WTC11 (cell line): Measurements from ENCODE around the gene KRT27. TPM values are rescaled to one million over a fixed set of nuclear protein-coding genes. Genes with fewer than 3 reads are reported as not detected.

Source experiments
- ATAC-seq: fragments of 200-7000 bp; cut with Tn5 transposase; 2 replicates; pipeline ENCODE4 v1.10.0; 2021; ENCODE audit warnings: mild to moderate bottlenecking, moderate library complexity
- CTCF ChIA-PET: fragments of 300-600 bp; sonication (Branson Sonifier 250); formaldehyde crosslinking; loops from one replicate; lab custom pipeline; 2021; ENCODE audit warnings: antibody characterized with exemption; lab: Charles Lee
- POLR2A ChIA-PET: fragments of 350-600 bp; sonication (Branson Sonifier 250); formaldehyde crosslinking; loops from one replicate; lab custom pipeline; 2021; ENCODE audit warnings: antibody characterized with exemption; lab: Charles Lee
- DNase-seq: peaks from one replicate; pipeline ENCODE4 v3.0.0; 2021; ENCODE audit warnings: low spot score
- H3K27ac Mint-ChIP-seq: 2 replicates; pipeline ENCODE4 v1.8.0; 2021; ENCODE audit warnings: mixed read lengths
- H3K27me3 Mint-ChIP-seq: 2 replicates; pipeline ENCODE4 v1.8.0; 2021; ENCODE audit warnings: low read depth, mild to moderate bottlenecking, moderate library complexity, mixed read lengths
- H3K36me3 Mint-ChIP-seq: 2 replicates; pipeline ENCODE4 v1.8.0; 2021; ENCODE audit warnings: mixed read lengths
- H3K4me1 Mint-ChIP-seq: 2 replicates; pipeline ENCODE4 v1.8.0; 2022; ENCODE audit warnings: mixed read lengths
- H3K4me3 Mint-ChIP-seq: 2 replicates; pipeline ENCODE4 v1.8.0; 2021; ENCODE audit warnings: mild to moderate bottlenecking, moderate library complexity, mixed read lengths
- H3K9me3 Mint-ChIP-seq: 2 replicates; pipeline ENCODE4 v1.8.0; 2021; ENCODE audit warnings: mixed read lengths
- ELF4 ChIP-seq: sonication (generic); formaldehyde crosslinking; IDR thresholded peaks from 2 replicates; pipeline ENCODE4 v1.8.1; 2022; ENCODE audit warnings: low read depth, mild to moderate bottlenecking, moderate library complexity, missing genetic modification reagents
- EMX1 ChIP-seq: fragments of 250-450 bp; sonication (Bioruptor Pico); IDR thresholded peaks from 2 replicates; pipeline ENCODE4 v1.8.0; 2021; ENCODE audit warnings: mild to moderate bottlenecking
- GRHL2 ChIP-seq: fragments of 250-450 bp; sonication (Bioruptor Pico); IDR thresholded peaks from 2 replicates; pipeline ENCODE4 v1.8.0; 2022; ENCODE audit warnings: mild to moderate bottlenecking, moderate library complexity; ENCODE audit not compliant: insufficient replicate concordance, severe bottlenecking
- IRF2 ChIP-seq: sonication (generic); formaldehyde crosslinking; IDR thresholded peaks from 2 replicates; pipeline ENCODE4 v1.8.0; 2022; ENCODE audit warnings: low read depth, missing genetic modification reagents, borderline replicate concordance
- MXD4 ChIP-seq: fragments of 250-450 bp; sonication (Bioruptor Pico); IDR thresholded peaks from 2 replicates; pipeline ENCODE4 v1.8.0; 2021; ENCODE audit warnings: mild to moderate bottlenecking, moderate library complexity, borderline replicate concordance
- NFATC4 ChIP-seq: fragments of 250-450 bp; sonication (Bioruptor Pico); IDR thresholded peaks from 2 replicates; pipeline ENCODE4 v1.9.0; 2021; ENCODE audit warnings: mild to moderate bottlenecking
- RORB ChIP-seq: fragments of 250-450 bp; sonication (Bioruptor Pico); IDR thresholded peaks from 2 replicates; pipeline ENCODE4 v1.9.0; 2021; ENCODE audit warnings: mild to moderate bottlenecking
- SMAD4 ChIP-seq: sonication (generic); formaldehyde crosslinking; IDR thresholded peaks from 2 replicates; pipeline ENCODE4 v1.8.0; 2022; ENCODE audit warnings: mild to moderate bottlenecking, missing genetic modification reagents
- TEAD1 ChIP-seq: sonication (generic); formaldehyde crosslinking; IDR thresholded peaks from 2 replicates; pipeline ENCODE4 v1.8.0; 2022; ENCODE audit warnings: mild to moderate bottlenecking, missing genetic modification reagents
- ZNF121 ChIP-seq: sonication (generic); formaldehyde crosslinking; IDR thresholded peaks from 2 replicates; pipeline ENCODE4 v1.8.0; 2023; ENCODE audit warnings: missing genetic modification reagents
- ZNF138 ChIP-seq: sonication (generic); formaldehyde crosslinking; conservative IDR thresholded peaks from 2 replicates; pipeline ENCODE4 v1.8.1; 2022; ENCODE audit warnings: mild to moderate bottlenecking, moderate library complexity, missing genetic modification reagents
- ZNF317 ChIP-seq: sonication (generic); formaldehyde crosslinking; IDR thresholded peaks from 2 replicates; pipeline ENCODE4 v1.8.1; 2023; ENCODE audit warnings: low read depth, mild to moderate bottlenecking, moderate library complexity, missing genetic modification reagents, borderline replicate concordance
- ZNF425 ChIP-seq: fragments of 250-450 bp; sonication (Bioruptor Pico); conservative IDR thresholded peaks from 2 replicates; pipeline ENCODE4 v1.9.0; 2021; ENCODE audit warnings: mild to moderate bottlenecking
- ZNF671 ChIP-seq: fragments of 250-450 bp; sonication (Bioruptor Pico); IDR thresholded peaks from 2 replicates; pipeline ENCODE4 v1.8.0; 2021; ENCODE audit warnings: mild to moderate bottlenecking
- total RNA-seq: library from RNA; stranded (reverse); gene quantifications from 3 replicates; pipeline ENCODE4 v1.2.3, GENCODE V29; 2021
- TF ChIP-seq, protein P1 (sequence below): sonication (generic); formaldehyde crosslinking; conservative IDR thresholded peaks from 2 replicates; pipeline ENCODE4 v1.8.1; 2023; ENCODE audit warnings: mild to moderate bottlenecking, low read depth, missing genetic modification reagents, moderate library complexity
- TF ChIP-seq, protein P2 (sequence below): sonication (generic); formaldehyde crosslinking; IDR thresholded peaks from 2 replicates; pipeline ENCODE4 v1.8.1; 2022; ENCODE audit warnings: mild to moderate bottlenecking, moderate library complexity, missing genetic modification reagents
- TF ChIP-seq, protein P3 (sequence below): fragments of 250-450 bp; sonication (Bioruptor Pico); IDR thresholded peaks from 2 replicates; pipeline ENCODE4 v1.9.0; 2021; ENCODE audit warnings: mild to moderate bottlenecking

Gene KRT27
- total RNA-seq, 1 experiment from 2014 or later: not detected

GRCh38 chr17:40800381-40800780, 18.0 kb upstream of the KRT27 start (continued):
- no peak for TF ChIP-seq RORB (CRISPR knock-in tag)
- no peak for TF ChIP-seq ZNF138 (CRISPR knock-in tag)
- no peak for TF ChIP-seq ZNF671 (CRISPR knock-in tag)
- TF ChIP-seq, protein P1, sequence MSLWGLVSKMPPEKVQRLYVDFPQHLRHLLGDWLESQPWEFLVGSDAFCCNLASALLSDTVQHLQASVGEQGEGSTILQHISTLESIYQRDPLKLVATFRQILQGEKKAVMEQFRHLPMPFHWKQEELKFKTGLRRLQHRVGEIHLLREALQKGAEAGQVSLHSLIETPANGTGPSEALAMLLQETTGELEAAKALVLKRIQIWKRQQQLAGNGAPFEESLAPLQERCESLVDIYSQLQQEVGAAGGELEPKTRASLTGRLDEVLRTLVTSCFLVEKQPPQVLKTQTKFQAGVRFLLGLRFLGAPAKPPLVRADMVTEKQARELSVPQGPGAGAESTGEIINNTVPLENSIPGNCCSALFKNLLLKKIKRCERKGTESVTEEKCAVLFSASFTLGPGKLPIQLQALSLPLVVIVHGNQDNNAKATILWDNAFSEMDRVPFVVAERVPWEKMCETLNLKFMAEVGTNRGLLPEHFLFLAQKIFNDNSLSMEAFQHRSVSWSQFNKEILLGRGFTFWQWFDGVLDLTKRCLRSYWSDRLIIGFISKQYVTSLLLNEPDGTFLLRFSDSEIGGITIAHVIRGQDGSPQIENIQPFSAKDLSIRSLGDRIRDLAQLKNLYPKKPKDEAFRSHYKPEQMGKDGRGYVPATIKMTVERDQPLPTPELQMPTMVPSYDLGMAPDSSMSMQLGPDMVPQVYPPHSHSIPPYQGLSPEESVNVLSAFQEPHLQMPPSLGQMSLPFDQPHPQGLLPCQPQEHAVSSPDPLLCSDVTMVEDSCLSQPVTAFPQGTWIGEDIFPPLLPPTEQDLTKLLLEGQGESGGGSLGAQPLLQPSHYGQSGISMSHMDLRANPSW: no peak
- no peak for TF ChIP-seq ZNF425
- TF ChIP-seq GRHL2: no peak
- TF ChIP-seq, protein P2, sequence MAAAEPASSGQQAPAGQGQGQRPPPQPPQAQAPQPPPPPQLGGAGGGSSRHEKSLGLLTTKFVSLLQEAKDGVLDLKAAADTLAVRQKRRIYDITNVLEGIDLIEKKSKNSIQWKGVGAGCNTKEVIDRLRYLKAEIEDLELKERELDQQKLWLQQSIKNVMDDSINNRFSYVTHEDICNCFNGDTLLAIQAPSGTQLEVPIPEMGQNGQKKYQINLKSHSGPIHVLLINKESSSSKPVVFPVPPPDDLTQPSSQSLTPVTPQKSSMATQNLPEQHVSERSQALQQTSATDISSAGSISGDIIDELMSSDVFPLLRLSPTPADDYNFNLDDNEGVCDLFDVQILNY (CRISPR knock-in tag): no peak
- TF ChIP-seq SMAD4 (CRISPR knock-in tag): no peak
- no peak for TF ChIP-seq IRF2 (CRISPR knock-in tag)
- no peak for TF ChIP-seq ELF4 (CRISPR knock-in tag)
- no peak for TF ChIP-seq ZNF121 (CRISPR knock-in tag)

- POLR2A ChIA-PET: no interaction called here
- CTCF ChIA-PET: no interaction called here
- no peak for DNase-seq
Measured at GRCh38 chr17:40799859-40800258, 17.5 kb upstream of the KRT27 start, which contains the start of gene KRT28. TSS of gene KRT28 (minus strand) at chr17:40799959. CDS start at chr17:40799893, 66 bp downstream.

More at GRCh38 chr17:40799859-40800258, 17.5 kb upstream of the KRT27 start, which contains the start of gene KRT28:
- TF ChIP-seq NFATC4: no peak
- TF ChIP-seq, protein P3, sequence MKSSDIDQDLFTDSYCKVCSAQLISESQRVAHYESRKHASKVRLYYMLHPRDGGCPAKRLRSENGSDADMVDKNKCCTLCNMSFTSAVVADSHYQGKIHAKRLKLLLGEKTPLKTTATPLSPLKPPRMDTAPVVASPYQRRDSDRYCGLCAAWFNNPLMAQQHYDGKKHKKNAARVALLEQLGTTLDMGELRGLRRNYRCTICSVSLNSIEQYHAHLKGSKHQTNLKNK (CRISPR knock-in tag): no peak
- no peak for TF ChIP-seq TEAD1 (CRISPR knock-in tag)
- no peak for TF ChIP-seq ZNF425
- no peak for TF ChIP-seq EMX1
- TF ChIP-seq MXD4 (CRISPR knock-in tag): no peak
- no peak for TF ChIP-seq ZNF317 (CRISPR knock-in tag)
- TF ChIP-seq, all 79 proteins: peak for 0
- H3K4me3 Mint-ChIP-seq: no peak within 1 kb of the TSS
- no peak for ATAC-seq
- peaks cover 9% of the 10 kb centered on the region for H3K27me3 Mint-ChIP-seq
- H3K36me3 Mint-ChIP-seq: no peaks in the 10 kb centered on the region
- peaks cover 4% of the 10 kb centered on the region for H3K4me1 Mint-ChIP-seq
- no peaks in the 10 kb centered on the region for H3K9me3 Mint-ChIP-seq
- no peak within 1 kb of the TSS for H3K27ac Mint-ChIP-seq
